ENCODE data around the gene CPE.
"Not testable (repeated sequence)": the region's sequence is repeated elsewhere in the genome, so short reads cannot be mapped to it uniquely, and the experiment has no call there.

The CPE gene

GRCh38 chr4:165378745-165379677 is at the start of gene CPE:
TSS of gene CPE (plus strand) at chr4:165379008. CDS start at chr4:165379222, 214 bp downstream.
- peak; percentile 7 for DNase-seq (ENCODE audit: low read depth)

GRCh38 chr4:165330071-165330470 is 48.7 kb upstream of the CPE start:
- DNase-seq (ENCODE audit: low read depth): no peak

GRCh38 chr4:165330666-165331065 is 48.1 kb upstream of the CPE start:
- no peak for DNase-seq (ENCODE audit: low read depth)

DNA sequence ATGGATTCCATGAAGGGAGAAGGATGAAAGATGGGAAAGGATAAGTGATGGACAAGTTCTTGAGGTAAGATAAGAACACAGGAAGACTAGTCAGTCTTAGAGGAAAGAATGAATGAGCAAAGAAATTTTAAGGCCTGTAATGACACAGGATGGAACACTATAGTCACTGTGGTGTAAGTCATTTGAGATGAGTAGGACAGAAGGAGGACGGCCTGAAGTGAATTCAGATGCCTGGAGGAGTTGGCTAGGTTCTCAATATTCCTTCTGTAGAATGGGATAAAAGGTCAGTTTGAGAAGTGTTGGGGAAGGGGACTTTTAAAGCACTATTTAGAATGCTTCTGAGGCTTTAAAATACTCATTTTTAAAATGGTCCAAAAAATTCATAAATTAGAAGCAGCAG is 47.4 kb upstream of the CPE start:
- no peak for DNase-seq (ENCODE audit: low read depth)

DNA sequence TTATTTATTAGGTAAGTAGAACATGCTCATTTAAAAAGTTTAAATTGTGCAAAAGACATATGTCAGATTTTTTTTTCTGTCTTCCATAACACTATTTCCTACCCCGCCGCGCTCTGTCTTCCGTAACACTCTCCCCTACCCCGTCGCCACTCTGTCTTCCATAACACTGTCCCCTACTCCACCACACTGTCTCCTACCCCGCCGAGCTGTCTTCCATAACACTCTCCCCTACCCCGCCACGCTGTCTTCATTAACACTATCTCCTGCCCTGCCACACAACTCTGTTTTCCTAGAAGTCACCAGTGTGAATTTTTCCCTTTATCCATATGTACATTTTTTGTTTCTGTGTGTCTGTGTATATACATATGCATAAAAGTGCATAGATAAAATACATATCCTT is 47.0 kb upstream of the CPE start:
- DNase-seq (ENCODE audit: low read depth): no peak

- no peak for DNase-seq (ENCODE audit: low read depth)
These were observed 46.3 kb upstream of the CPE start for GRCh38 chr4:165332502-165332901.

DNA sequence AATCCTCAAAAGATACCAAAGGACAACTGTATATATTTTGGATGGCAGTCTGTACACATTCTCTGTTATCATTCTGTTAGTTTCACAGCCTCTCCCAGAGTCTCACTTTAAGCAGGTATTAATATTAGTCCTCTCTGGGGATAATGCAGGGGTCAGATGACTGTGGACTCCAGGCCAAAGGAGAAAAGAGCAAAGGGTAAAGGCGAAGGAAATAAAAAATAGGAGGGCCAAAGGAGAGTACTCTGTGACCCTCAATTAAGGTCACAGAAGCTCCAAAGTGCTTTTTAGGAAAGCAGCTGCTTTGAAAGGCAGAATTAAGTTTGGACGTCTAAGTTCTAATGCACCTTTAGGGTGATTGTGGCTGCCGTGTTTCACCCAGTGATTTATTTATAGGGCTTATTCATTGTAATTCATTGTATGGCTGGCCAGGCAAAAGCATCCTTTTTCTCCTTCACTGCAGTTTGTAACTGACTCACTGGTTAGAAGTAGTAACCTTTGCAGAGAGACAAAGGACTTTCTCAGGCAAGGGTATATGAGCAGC is 43.6 kb upstream of the CPE start:
- no peak for DNase-seq (ENCODE audit: low read depth)

DNA sequence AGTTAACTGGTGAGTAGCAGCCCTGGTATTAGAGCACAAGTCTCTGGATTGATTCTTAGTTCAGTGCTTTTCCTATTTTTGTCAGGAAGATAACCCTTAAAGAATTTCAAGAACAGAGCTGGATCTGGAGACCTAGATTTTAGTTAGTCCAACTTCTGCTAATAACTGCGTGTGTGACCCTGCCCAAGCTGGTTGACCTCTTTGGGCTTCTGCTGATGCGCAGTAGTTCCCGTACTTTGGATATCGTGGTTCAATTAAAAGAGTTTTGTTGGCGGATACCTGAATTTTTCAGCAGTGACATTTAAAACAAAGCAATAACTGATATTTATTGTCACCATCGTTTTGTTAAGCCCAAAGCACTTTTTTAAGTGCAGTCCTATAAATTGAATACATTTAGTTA is 42.1 kb upstream of the CPE start:
- DNase-seq (ENCODE audit: low read depth): no peak

DNA sequence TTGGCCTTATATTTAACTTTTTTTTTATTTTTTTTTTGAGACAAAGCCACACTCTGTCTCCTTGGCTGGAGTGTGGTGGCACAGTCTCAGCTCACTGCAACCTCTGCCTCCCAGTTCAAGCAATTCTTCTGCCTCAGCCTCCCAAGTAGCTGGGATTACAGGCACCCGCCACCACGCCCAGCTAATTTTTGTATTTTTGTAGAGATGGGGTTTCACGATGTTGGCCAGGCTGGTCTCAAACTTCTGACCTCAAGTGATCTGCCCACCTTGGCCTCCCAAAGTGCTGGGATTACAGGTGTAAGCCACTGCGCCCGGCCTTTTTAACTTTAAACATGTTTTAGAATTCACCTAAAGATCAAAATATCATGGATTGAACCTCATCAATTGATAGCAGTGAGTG is 36.5 kb upstream of the CPE start:
- DNase-seq (ENCODE audit: low read depth): not testable (repeated sequence)

- no peak for DNase-seq (ENCODE audit: low read depth)
These were observed 35.2 kb upstream of the CPE start for GRCh38 chr4:165343353-165344191.

- no peak for DNase-seq (ENCODE audit: low read depth)
These were observed 33.0 kb upstream of the CPE start for GRCh38 chr4:165345666-165346417.

DNA sequence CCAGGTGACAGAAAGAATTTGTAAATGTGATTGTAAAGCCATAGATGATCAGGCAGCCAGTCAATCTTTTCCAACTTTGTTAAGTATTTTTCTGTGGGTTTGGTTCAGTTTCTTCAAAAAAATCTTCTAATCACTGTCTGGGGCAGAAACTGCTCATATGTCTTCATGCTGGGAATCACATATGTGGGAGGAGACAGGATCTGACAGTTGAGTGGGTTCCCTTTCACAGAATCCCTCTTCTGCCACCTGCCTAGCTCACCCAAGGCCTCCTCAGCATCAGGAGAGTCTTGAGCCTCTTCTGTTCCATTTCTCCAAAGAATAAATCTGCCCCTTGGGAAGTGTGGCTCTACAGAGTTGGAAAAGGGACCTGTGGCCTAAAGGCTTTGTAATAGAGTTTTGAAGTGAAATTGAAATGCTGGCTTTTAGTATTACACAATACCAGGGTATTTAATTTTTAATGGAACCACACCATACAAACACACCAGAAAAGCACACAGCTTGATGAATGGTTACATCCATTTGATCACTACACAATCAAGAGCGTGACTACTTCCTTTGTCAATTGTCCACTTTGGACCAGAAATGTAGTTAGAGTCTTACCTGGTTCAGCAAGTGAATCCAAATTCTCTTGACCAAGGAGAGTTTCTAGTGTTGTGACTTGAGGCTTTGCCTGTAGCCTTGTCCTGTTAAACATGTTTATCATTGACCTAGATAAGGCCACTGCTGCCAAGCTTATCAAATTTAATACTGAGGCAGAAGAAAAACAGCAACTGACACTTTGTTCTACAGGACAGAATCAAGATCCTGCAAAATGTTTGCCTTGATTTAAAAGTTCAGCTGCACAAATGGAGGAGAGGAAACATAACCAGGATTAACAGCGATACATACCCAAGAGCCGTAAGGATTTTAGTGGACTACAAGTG is 30.9 kb upstream of the CPE start:
- no peak for DNase-seq (ENCODE audit: low read depth)

DNA sequence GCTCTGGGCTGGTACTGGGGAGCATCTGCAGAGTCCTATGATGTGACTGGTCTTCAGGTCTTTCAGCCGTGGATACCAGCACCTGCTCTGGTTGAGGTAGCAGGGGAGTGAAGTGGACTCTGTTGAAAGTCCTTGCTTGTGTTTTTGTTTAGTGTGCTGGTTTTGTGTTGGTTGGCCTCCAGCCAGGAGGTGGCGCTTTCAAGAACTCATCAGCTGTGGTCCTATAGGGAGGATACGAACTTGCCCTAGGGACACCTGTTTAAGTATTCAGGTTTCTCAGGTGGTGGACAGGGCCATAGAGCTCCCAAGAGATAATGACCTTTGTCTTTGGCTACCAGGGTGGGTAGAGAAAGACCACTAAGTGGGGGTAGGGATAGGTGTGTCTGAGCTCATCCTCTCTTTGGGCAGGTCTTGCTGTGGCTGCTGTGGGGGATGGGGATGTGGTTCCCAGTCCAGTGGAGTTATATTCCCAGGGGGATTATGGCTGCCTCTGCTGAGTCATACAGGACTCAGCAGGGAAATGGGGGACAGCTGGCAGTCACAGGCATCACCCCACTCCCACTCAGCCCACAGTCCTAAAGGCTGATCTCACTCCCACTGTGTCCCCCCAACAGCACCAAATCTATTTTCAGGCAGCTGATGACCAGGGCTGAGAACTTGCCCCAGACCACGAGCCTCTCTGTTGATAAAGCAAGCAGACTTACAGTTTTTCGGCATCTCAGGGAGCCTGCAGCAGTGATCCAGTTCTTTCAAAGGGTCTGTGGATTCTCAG is 27.3 kb upstream of the CPE start:
- DNase-seq (ENCODE audit: low read depth): no peak

GRCh38 chr4:165355900-165356300 is 22.9 kb upstream of the CPE start:
- DNase-seq (ENCODE audit: low read depth): no peak

DNA sequence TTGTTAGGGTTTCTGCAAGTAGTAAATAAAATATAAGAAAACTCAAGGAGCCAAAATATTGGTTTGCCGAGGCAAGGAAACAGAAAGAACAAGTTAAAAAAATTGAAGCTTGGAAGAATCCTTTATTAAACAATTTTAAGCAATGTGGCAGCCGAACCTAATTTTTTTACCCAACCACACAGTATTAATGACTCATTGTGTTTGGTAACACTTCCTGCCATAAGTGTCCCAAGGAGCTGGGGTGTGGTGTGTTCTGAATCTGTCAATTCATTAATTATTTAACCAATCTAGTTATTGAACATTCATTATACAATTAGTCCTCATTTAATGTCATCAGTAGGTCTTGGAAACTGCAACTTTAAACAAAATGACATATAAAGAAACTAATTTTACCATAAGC is 19.3 kb upstream of the CPE start:
- DNase-seq (ENCODE audit: low read depth): no peak

- no peak for DNase-seq (ENCODE audit: low read depth)
These were observed 18.6 kb upstream of the CPE start for GRCh38 chr4:165360041-165360695.

DNA sequence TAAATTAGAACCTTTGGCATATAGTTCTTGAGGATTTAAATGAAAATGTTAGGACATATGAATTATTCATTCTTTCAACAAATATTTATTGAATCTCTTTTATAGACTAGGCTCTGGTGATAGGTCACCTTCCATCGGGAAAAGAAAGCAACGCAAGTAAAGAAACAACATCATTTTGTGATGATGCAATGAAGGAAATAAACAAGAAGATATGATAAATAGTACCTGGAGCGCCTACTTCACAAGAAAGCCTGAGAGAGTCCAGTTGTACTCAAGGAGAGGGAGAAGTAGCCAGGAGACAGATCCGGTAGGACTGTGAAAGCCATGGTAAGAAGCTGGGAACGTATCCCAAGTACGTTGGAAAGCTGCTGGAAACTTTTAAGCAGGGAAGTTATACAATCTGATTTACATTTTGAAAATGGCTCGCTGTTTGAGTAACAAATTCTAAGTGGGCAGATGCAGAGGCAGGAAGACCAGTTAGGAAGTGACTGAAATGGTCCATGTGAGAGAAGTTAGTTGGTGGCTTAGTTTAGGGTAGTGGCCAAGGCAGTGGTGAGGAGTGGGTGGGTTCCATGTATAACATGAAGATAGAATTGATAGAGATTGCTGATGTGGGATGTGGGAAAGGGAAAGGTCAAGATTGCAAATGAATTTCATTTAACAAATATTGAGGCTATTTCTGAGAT is 17.7 kb upstream of the CPE start:
- no peak for DNase-seq (ENCODE audit: low read depth)

GRCh38 chr4:165361810-165362209 is 17.0 kb upstream of the CPE start:
- no peak for DNase-seq (ENCODE audit: low read depth)

Measured in stimulated activated CD8-positive, alpha-beta memory T cell treated with anti-CD3 and anti-CD28 coated beads, Interleukin-15, amount 100 ng/mL, for 1 hour (primary cell).